K562 (cell line): ENCODE results near the gene GREB1. TPM values are rescaled to one million over a fixed set of nuclear protein-coding genes. Genes with fewer than 3 reads are reported as not detected.
A peak's percentile ranks its signal among the peaks of the same experiment; 100 is the strongest.

Experiments used
- ATAC-seq: fragments of 200-7000 bp; cut with Tn5 transposase; 3 replicates; pipeline ENCODE4 v1.9.1; 2020; ENCODE audit warnings: moderate library complexity
- BruUV-seq: library from RNA; stranded (reverse); fragments of 400-500 nt; replicated peaks from 2 replicates; lab custom pipeline; 2021; lab: Mats Ljungman, UMichigan
- CTCF ChIA-PET: fragments of 300-600 bp; formaldehyde crosslinking; extraction: SDS; loops from one replicate; lab custom pipeline; 2021; ENCODE audit warnings: low intra/inter-chr PET ratio; lab: Yijun Ruan, JAX
- POLR2A ChIA-PET: fragments of 300-600, 350-650 bp; sonication (Branson Sonifier 250); formaldehyde crosslinking; extraction: SDS; loops from one replicate; lab custom pipeline; 2021; ENCODE audit warnings: antibody characterized with exemption, inconsistent platforms; lab: Yijun Ruan, JAX
- DNase-seq, 4 experiments: peaks; one replicate each; pipeline versions ENCODE4 v3.0.0 to v3.0.0-alpha.2; 2011 to 2018; ENCODE audit warnings: low spot score in 3 of 4, mixed read lengths in 3 of 4; ENCODE audit errors: extremely low read depth in 1 of 4
- FAIRE-seq: peaks from 2 replicates; lab custom pipeline; 2011; peaks lifted over from hg19 to GRCh38; lab: Jason Lieb, UNC
- H2AFZ ChIP-seq: 2 replicates; pipeline ENCODE4 v1.6.0; 2011; ENCODE audit warnings: low read depth, low read length, control low read depth, inconsistent platforms
- H3K27ac ChIP-seq: fragments of 200-600 bp; 3 replicates; pipeline ENCODE4 v1.8.0; 2011; ENCODE audit warnings: low read depth, mild to moderate bottlenecking, control low read depth, inconsistent platforms, low read length, moderate library complexity, mixed read lengths; ENCODE audit errors: extremely low read depth
- H3K27me3 ChIP-seq, 2 experiments: fragments of 300-600 bp in 1 of 2; 2 replicates in 1 of 2; 3 replicates in 1 of 2; pipeline versions ENCODE4 v1.6.0 to v1.8.0; 2011; ENCODE audit warnings: inconsistent platforms in 2 of 2, low read length in 2 of 2, mild to moderate bottlenecking in 1 of 2, mixed read lengths in 1 of 2, moderate library complexity in 1 of 2; ENCODE audit not compliant: control insufficient read depth in 2 of 2, insufficient read depth in 2 of 2
- H3K36me3 ChIP-seq: fragments of 300-600 bp; 3 replicates; pipeline ENCODE4 v1.8.0; 2011; ENCODE audit warnings: mild to moderate bottlenecking, low read length, inconsistent platforms; ENCODE audit not compliant: control insufficient read depth, insufficient read depth
- H3K4me1 ChIP-seq, 2 experiments: fragments of 200-600 bp in 1 of 2; replicated peaks in 1 of 2; 2 replicates in 1 of 2; 3 replicates in 1 of 2; pipeline versions ENCODE4 v1.5.1 to v1.8.0; 2011; ENCODE audit warnings: inconsistent platforms in 2 of 2, low read length in 2 of 2, mild to moderate bottlenecking in 1 of 2, mixed read lengths in 1 of 2, moderate library complexity in 1 of 2; ENCODE audit not compliant: control insufficient read depth in 2 of 2, insufficient read depth in 2 of 2
- H3K4me2 ChIP-seq: 2 replicates; pipeline ENCODE4 v1.6.1; 2011; ENCODE audit warnings: low read length, control low read depth, inconsistent platforms, mixed read lengths; ENCODE audit not compliant: insufficient read depth
- H3K4me3 ChIP-seq: fragments of 200-600 bp; sonication (generic), shearing (Covaris generic); 2 replicates; pipeline ENCODE4 v1.5.1; 2016; ENCODE audit warnings: control low read depth, inconsistent platforms
- H3K79me2 ChIP-seq: fragments of 200-600 bp; 3 replicates; pipeline ENCODE4 v1.8.0; 2011; ENCODE audit warnings: low read length, inconsistent platforms; ENCODE audit not compliant: control insufficient read depth, insufficient read depth
- H3K9ac ChIP-seq, 2 experiments: 2 replicates each; pipeline versions ENCODE4 v1.6.0 to v1.6.1; 2011; ENCODE audit warnings: low read depth in 2 of 2, low read length in 2 of 2, control low read depth in 1 of 2, inconsistent platforms in 1 of 2, mild to moderate bottlenecking in 1 of 2, mixed read lengths in 1 of 2; ENCODE audit not compliant: insufficient read depth in 1 of 2
- H3K9me1 ChIP-seq: one replicate; pipeline ENCODE4 v1.6.0; 2011; ENCODE audit warnings: inconsistent platforms, mild to moderate bottlenecking, low read length, moderate library complexity; ENCODE audit not compliant: control insufficient read depth, insufficient read depth
- H3K9me3 ChIP-seq: replicated peaks from 2 replicates; pipeline ENCODE4 v1.5.1; 2011; ENCODE audit warnings: low read depth, low read length, inconsistent platforms; ENCODE audit not compliant: control insufficient read depth, insufficient read depth
- H4K20me1 ChIP-seq: replicated peaks from 2 replicates; pipeline ENCODE4 v1.6.1; 2011; ENCODE audit warnings: low read length, inconsistent platforms, mixed read lengths; ENCODE audit not compliant: control insufficient read depth, insufficient read depth
- BRCA1 ChIP-seq, 2 experiments: fragments of 450-650 bp in 1 of 2; sonication (generic) in 1 of 2; formaldehyde crosslinking in 1 of 2; IDR thresholded peaks; 2 replicates each; pipeline versions ENCODE4 v1.5.0 to v1.6.1; 2017 to 2020; ENCODE audit warnings: mild to moderate bottlenecking in 1 of 2, missing genetic modification reagents in 1 of 2
- BRF1 ChIP-seq: IDR thresholded peaks from 3 replicates; pipeline ENCODE4 v1.6.1; 2011; ENCODE audit warnings: borderline replicate concordance, mild to moderate bottlenecking; ENCODE audit not compliant: insufficient read length; ENCODE audit errors: extremely low read depth
- HDAC6 ChIP-seq: IDR thresholded peaks from 2 replicates; pipeline ENCODE4 v1.6.1; 2012; ENCODE audit warnings: low read depth, mild to moderate bottlenecking, control low read depth, inconsistent platforms, low read length, moderate library complexity
- MTF1 ChIP-seq: fragments of 250-450 bp; sonication (Bioruptor Pico); IDR thresholded peaks from 2 replicates; pipeline ENCODE4 v1.9.0; 2021; ENCODE audit warnings: moderate library complexity, mild to moderate bottlenecking, inconsistent platforms, borderline replicate concordance
- NCOA1 ChIP-seq: fragments of 450-650 bp; IDR thresholded peaks from 2 replicates; pipeline ENCODE4 v1.6.1; 2016; ENCODE audit warnings: low read depth
- NFYB ChIP-seq: IDR thresholded peaks from 2 replicates; pipeline ENCODE4 v1.6.1; 2011; ENCODE audit warnings: mild to moderate bottlenecking, moderate library complexity; ENCODE audit not compliant: insufficient read length; ENCODE audit errors: extremely low read depth
- RAD51 ChIP-seq: fragments of 450-650 bp; IDR thresholded peaks from 2 replicates; pipeline ENCODE4 v1.7.1; 2016; ENCODE audit warnings: low read depth, mild to moderate bottlenecking, borderline replicate concordance
- RBFOX2 ChIP-seq: fragments of 200-400 bp; formaldehyde crosslinking; IDR thresholded peaks from 2 replicates; pipeline ENCODE4 v1.6.1; 2017; ENCODE audit warnings: low read depth, mild to moderate bottlenecking, low read length, moderate library complexity
- ZSCAN32 ChIP-seq: fragments of 450-650 bp; formaldehyde crosslinking; IDR thresholded peaks from 2 replicates; pipeline ENCODE4 v1.4.0; 2020; ENCODE audit warnings: mild to moderate bottlenecking, moderate library complexity
- WGBS: fragments of 100-300 bp; shearing (Covaris generic); methylation state at CpG from one replicate; pipeline ENCODE4 v1.1.6; 2016; ENCODE audit warnings: low coverage, mixed read lengths; ENCODE audit not compliant: insufficient coverage; ENCODE audit errors: missing lambda C conversion rate; 5-methylcytosine and 5-hydroxymethylcytosine counted together
- in situ Hi-C: fragments of 300-500 bp; cut with MboI; formaldehyde crosslinking; loops from 4 replicates; pipeline ENCODE4 v1.15.0; 2018; ENCODE audit warnings: inconsistent platforms, mixed read lengths
- intact Hi-C: fragments of 100-400 bp; cut with micrococcal nuclease; formaldehyde crosslinking; loops from 2 replicates; pipeline ENCODE4 v1.14.2; 2022
- polyA plus RNA-seq, 8 experiments: library from polyadenylated mRNA; depleted of rRNA in 4 of 8; stranded (reverse) in 5 of 8; unstranded in 3 of 8; fragments of >200 nt; fragmentation: Nextera tagmentation in 2 of 8; fragmentation: Illumina TruSeq in 1 of 8; extraction: Ambion mirVana in 2 of 8; extraction: Trizol in 1 of 8; gene quantifications; 2 replicates each; pipeline versions ENCODE4 v1.2.1 to v1.2.3, GENCODE V29; 2011 to 2014; ENCODE audit warnings: inconsistent platforms in 1 of 8, missing spikeins in 1 of 8
- total RNA-seq, 7 experiments: library from RNA; depleted of rRNA in 6 of 7; stranded (reverse); fragments of >200 nt in 6 of 7; fragmentation: Illumina TruSeq in 2 of 7; extraction: Trizol in 2 of 7; gene quantifications; 2 replicates each; pipeline versions ENCODE4 v1.2.1 to v1.2.3, GENCODE V29; 2011 to 2021; ENCODE audit warnings: low replicate concordance in 1 of 7
- TF ChIP-seq, protein P1 (sequence below): sonication (generic); formaldehyde crosslinking; IDR thresholded peaks from 2 replicates; pipeline ENCODE4 v1.8.0; 2022; ENCODE audit warnings: missing genetic modification reagents, mild to moderate bottlenecking, borderline replicate concordance

Gene GREB1
- total and polyA plus RNA-seq, 9 of the 15 experiments (the other 6 are each of a cell fraction or from before 2014, with no cell fraction given) = 0.04 to 0.86 (median 0.10) TPM; not detected in 1

DNA sequence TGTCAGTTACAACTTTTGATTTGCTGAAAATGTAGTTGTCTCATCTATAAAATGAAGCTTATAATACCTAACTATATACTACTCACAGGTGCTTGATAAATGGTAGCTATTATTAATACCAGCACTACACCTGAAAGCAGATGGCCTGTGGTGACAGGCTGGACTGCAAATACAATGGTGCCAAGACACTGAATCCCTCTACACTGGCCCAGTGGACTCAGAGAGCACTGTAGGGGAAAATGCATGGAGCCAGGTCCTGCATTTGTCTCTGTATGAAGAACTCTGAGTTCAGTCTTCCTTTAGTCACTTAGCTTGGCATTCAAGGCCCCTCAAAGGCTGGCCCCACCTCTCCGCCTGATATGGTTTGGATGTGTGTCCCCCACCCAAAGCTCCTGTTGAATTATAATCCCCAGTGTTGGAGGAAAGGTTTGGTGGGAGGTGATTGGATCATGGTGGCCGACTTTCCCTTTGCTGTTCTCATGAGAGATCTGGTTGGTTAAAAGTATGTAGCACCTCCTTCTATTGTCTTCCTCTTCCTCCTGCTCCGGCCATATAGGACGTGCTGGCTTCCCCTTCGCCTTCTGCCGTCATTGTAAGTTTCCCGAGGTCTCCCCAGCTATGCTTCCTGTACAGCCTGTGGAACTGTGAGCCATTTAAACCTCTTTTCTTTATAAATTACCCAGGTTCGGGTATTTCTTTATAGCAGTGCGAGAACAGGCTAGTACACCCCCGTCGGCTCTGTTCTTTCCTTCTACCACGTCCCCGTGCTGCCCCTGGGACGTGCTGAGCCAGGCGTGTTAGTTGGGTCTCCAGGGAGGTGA, 147.3 kb downstream of the GREB1 start:
- H3K79me2 ChIP-seq = no peaks in the 10 kb centered on the region
- H4K20me1 ChIP-seq = peaks cover 17% of the 10 kb centered on the region
- in situ Hi-C loops = no loop called here
- no peaks in the 10 kb centered on the region for H3K9me1 ChIP-seq
- no peak overlapping the region for H3K4me2 ChIP-seq
- no peaks in the 10 kb centered on the region for H3K9me3 ChIP-seq
- H3K4me3 ChIP-seq = no peak overlapping the region
- 0 out of 2 replicates have a peak overlapping the region, but pooled peaks have one; percentile 27 for H2AFZ ChIP-seq
- H3K27ac ChIP-seq = no peak overlapping the region
- no peak for ATAC-seq
- H3K9ac ChIP-seq = no peak overlapping the region
- CTCF ChIA-PET = interaction anchor here (0.8 kb wide), 1 partner anchor 204 kb away, joined by 3 read pairs; no protein-coding TSS in a partner anchor
- FAIRE-seq = no peak
- POLR2A ChIA-PET = interaction anchor here (0.7 kb wide), 1 partner anchor 95 kb away, joined by 3 read pairs; no protein-coding TSS in a partner anchor
- peaks cover 26 to 83% of the 10 kb centered on the region in 2 experiments; a peak in 3 of 5 replicates for H3K27me3 ChIP-seq
- no peak for DNase-seq
- H3K36me3 ChIP-seq = no peaks in the 10 kb centered on the region
- intact Hi-C loops = loop anchor here (5.0 kb wide), 3 partner anchors 204 to 849 kb away; a partner anchor contains a TSS
- 46% methylated on average over 14 of the region's 15 CpGs for WGBS
- TF ChIP-seq RAD51 = no peak
- no peak for TF ChIP-seq RBFOX2
- no peak for TF ChIP-seq HDAC6
- TF ChIP-seq NCOA1 = no peak
- no peak for TF ChIP-seq ZSCAN32
- TF ChIP-seq, protein P1, sequence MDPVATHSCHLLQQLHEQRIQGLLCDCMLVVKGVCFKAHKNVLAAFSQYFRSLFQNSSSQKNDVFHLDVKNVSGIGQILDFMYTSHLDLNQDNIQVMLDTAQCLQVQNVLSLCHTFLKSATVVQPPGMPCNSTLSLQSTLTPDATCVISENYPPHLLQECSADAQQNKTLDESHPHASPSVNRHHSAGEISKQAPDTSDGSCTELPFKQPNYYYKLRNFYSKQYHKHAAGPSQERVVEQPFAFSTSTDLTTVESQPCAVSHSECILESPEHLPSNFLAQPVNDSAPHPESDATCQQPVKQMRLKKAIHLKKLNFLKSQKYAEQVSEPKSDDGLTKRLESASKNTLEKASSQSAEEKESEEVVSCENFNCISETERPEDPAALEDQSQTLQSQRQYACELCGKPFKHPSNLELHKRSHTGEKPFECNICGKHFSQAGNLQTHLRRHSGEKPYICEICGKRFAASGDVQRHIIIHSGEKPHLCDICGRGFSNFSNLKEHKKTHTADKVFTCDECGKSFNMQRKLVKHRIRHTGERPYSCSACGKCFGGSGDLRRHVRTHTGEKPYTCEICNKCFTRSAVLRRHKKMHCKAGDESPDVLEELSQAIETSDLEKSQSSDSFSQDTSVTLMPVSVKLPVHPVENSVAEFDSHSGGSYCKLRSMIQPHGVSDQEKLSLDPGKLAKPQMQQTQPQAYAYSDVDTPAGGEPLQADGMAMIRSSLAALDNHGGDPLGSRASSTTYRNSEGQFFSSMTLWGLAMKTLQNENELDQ = no peak
- no peak for TF ChIP-seq NFYB
- no peak for TF ChIP-seq BRF1
- TF ChIP-seq MTF1 (CRISPR knock-in tag) = no peak
- no peak for TF ChIP-seq BRCA1 (IDR thresholded peaks at IDR 0.05)
- TF ChIP-seq BRCA1 (CRISPR knock-in tag; IDR thresholded peaks at IDR 0.05) = no peak
- TF ChIP-seq, all 486 proteins: peak for 0
- no TSS peak for BruUV-seq
- peaks cover 0 to 7% of the 10 kb centered on the region in 2 experiments; a peak in 2 of 5 replicates for H3K4me1 ChIP-seq
